HUES64 (cell line): Measurements from ENCODE around the gene RNPEPL1.
"Not testable (repeated sequence)": the region's sequence is repeated elsewhere in the genome, so short reads cannot be mapped to it uniquely, and the experiment has no call there.

ENCODE experiments used
- H3K27ac ChIP-seq: 2 replicates; pipeline ENCODE4 v1.7.0; 2013; ENCODE audit warnings: low read depth, low read length, inconsistent platforms
- H3K27me3 ChIP-seq: 2 replicates; pipeline ENCODE4 v1.6.1; 2013; ENCODE audit warnings: mild to moderate bottlenecking, low read length; ENCODE audit not compliant: insufficient read depth
- H3K36me3 ChIP-seq: 2 replicates; pipeline ENCODE4 v1.6.1; 2013; ENCODE audit warnings: mild to moderate bottlenecking, low read length; ENCODE audit not compliant: insufficient read depth
- H3K4me1 ChIP-seq: 2 replicates; pipeline ENCODE4 v1.6.1; 2013; ENCODE audit warnings: mild to moderate bottlenecking, low read length, moderate library complexity; ENCODE audit not compliant: insufficient read depth
- H3K4me3 ChIP-seq: 2 replicates; pipeline ENCODE4 v1.5.1; 2013; ENCODE audit warnings: mild to moderate bottlenecking, low read length, moderate library complexity
- H3K9ac ChIP-seq: 2 replicates; pipeline ENCODE4 v1.6.1; 2013; ENCODE audit warnings: mild to moderate bottlenecking, low read depth, low read length
- H3K9me3 ChIP-seq: 2 replicates; pipeline ENCODE4 v1.6.1; 2013; ENCODE audit warnings: low read depth, low read length; ENCODE audit not compliant: insufficient read depth
- WGBS: fragments of 150-250, 120-280 bp; methylation state at CpG from one replicate; pipeline ENCODE4 v1.1.7; 2013; ENCODE audit warnings: missing lambda C conversion rate; 5-methylcytosine and 5-hydroxymethylcytosine counted together

Gene RNPEPL1

DNA sequence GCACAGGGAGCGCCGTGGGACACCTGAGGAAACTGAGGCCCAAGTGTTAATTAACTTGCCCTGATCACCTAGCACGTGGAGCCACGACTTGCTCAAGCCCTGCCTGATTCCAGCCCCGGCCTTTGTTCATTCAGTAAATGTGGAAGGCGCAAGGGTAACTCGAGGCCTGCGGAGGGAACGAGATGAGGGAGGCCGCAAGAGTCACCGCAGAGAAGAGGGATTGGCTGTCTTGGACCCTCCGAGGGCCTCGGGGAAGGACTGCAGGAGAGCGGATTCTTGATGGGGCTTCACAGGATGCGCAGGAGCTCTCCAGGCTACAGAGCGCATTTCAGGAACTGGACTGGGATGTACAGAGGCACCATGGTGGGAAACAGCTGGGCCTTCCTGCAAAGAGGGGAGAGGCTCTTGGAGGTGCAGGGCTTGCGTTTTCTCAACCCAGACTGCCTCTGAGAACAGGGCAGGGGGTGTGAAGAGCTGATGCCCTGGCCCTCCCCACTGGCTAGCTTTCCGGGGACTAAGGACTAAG, 10.0 kb upstream of the RNPEPL1 start:
- no peaks in the 10 kb centered on the region; the same call in 1 of the 2 replicates for H3K36me3 ChIP-seq
- peak overlapping the region; percentile 46 for H3K4me3 ChIP-seq
- H3K9ac ChIP-seq: peak overlapping the region; percentile 55; the same call in 1 of the 2 replicates
- WGBS: 70% methylated on average over 18 of the region's 18 CpGs
- peaks cover 28% of the 10 kb centered on the region for H3K27me3 ChIP-seq
- peaks cover 16% of the 10 kb centered on the region; the same call in 1 of the 2 replicates for H3K4me1 ChIP-seq
- H3K9me3 ChIP-seq: no peaks in the 10 kb centered on the region
- no peak overlapping the region for H3K27ac ChIP-seq

- Histone ChIP-seq H3K9me3 (no peaks in the 10 kb centered on the region), H3K9ac (no peak overlapping the region), H3K36me3 (no peaks in the 10 kb centered on the region; the same call in 1 of the 2 replicates), H3K27ac (no peak overlapping the region), H3K27me3 (peaks cover 28% of the 10 kb centered on the region), H3K4me3 (peak overlapping the region; percentile 73; the same call in 1 of the 2 replicates), H3K4me1 (peaks cover 16% of the 10 kb centered on the region; the same call in 1 of the 2 replicates)
- 98% methylated on average over 3 of the region's 3 CpGs for whole genome bisulfite sequencing
These were observed 9.0 kb upstream of the RNPEPL1 start for GRCh38 chr2:240559286-240559685.

GRCh38 chr2:240560084-240560479, 8.2 kb upstream of the RNPEPL1 start, which contains the start of gene DUSP28:
TSS of gene DUSP28 (plus strand) at chr2:240560357. CDS start at chr2:240560685, 328 bp downstream.
- no peaks in the 10 kb centered on the region; the same call in 1 of the 2 replicates for H3K36me3 ChIP-seq

DNA sequence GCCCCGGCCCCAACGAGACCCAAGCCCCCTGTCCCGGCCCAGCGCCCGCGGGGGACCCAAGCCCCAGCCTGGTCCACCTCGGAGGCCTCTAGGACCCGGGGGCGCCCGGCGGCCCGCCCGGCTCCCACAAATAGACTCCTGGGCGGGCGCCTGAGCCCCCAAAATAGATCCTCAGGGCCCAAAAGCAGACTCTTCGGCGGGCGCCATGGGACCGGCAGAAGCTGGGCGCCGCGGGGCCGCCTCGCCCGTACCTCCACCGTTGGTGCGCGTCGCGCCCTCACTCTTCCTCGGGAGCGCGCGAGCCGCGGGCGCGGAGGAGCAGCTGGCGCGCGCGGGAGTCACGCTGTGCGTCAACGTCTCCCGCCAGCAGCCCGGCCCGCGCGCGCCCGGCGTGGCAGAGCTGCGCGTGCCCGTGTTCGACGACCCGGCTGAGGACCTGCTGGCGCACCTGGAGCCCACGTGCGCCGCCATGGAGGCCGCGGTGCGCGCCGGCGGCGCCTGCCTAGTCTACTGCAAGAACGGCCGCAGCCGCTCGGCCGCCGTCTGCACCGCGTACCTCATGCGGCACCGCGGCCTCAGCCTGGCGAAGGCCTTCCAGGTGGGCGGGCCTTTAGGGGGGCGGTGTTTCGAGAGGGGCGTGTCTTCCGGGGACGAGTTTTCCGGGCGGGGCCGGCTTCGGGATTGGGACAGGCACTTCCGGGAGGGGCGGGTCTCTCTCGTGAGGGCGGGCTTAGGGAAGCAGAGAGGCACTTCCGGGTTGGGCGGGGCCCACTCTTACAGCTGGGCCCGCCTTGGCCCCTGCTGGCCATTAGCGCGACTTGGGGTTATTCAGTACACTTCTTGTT, 7.6 kb upstream of the RNPEPL1 start:
- Histone ChIP-seq H3K27ac (peak overlapping the region; percentile 82), H3K36me3 (no peaks in the 10 kb centered on the region; the same call in 1 of the 2 replicates)

More at GRCh38 chr2:240560084-240560479, 8.2 kb upstream of the RNPEPL1 start, which contains the start of gene DUSP28:
- Histone ChIP-seq H3K4me1 (peaks cover 16% of the 10 kb centered on the region; the same call in 1 of the 2 replicates), H3K9me3 (no peaks in the 10 kb centered on the region), H3K9ac (peak within 1 kb of the TSS; percentile 74), H3K27ac (peak within 1 kb of the TSS; percentile 82), H3K27me3 (peaks cover 28% of the 10 kb centered on the region), H3K4me3 (peak within 1 kb of the TSS; percentile 73)
- 2% methylated on average over 39 of the region's 39 CpGs for WGBS

GRCh38 chr2:240561325-240561971, 6.8 kb upstream of the RNPEPL1 start:
- H3K9ac ChIP-seq: peak overlapping the region; percentile 73; the same call in 1 of the 2 replicates
- no peaks in the 10 kb centered on the region for H3K9me3 ChIP-seq
- no peaks in the 10 kb centered on the region; the same call in 1 of the 2 replicates for H3K36me3 ChIP-seq
- peaks cover 21% of the 10 kb centered on the region for H3K4me1 ChIP-seq
- 54% methylated on average over 12 of the region's 14 CpGs for WGBS
- H3K27me3 ChIP-seq: peaks cover 28% of the 10 kb centered on the region
- H3K4me3 ChIP-seq: peak overlapping the region; percentile 73
- H3K27ac ChIP-seq: peak overlapping the region; percentile 60

More for the DNA sequence above, 7.6 kb upstream of the RNPEPL1 start:
- WGBS: under 1% methylated on average over 101 of the region's 101 CpGs
- Histone ChIP-seq H3K4me1 (peaks cover 16% of the 10 kb centered on the region; the same call in 1 of the 2 replicates), H3K27me3 (peaks cover 28% of the 10 kb centered on the region), H3K4me3 (peak overlapping the region; percentile 73), H3K9ac (peak overlapping the region; percentile 74), H3K9me3 (no peaks in the 10 kb centered on the region)

DNA sequence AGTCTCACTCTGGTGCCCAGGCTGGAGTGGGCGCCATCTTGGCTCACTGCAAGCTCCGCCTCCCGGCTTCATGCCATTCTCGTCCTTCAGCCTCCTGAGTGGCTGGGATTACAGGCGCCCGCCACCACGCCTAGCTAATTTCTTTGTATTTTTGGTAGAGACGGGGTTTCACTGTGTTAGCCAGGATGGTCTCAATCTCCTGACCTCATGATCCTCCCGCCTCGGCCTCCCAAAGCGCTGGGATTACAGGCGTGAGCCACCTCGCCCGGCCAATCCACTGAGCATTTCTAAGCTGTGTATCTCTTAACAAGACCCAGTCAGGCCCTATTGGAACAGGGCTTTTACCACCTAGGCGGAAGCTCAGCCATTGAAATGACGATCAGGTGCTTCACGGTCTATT, 5.1 kb upstream of the RNPEPL1 start:
- WGBS: 95% methylated on average over 17 of the region's 17 CpGs
- not testable (repeated sequence) for H3K9me3 ChIP-seq, H3K9ac ChIP-seq, H3K4me3 ChIP-seq, H3K27ac ChIP-seq, H3K36me3 ChIP-seq
- H3K4me1 ChIP-seq: peaks cover 23% of the 10 kb centered on the region
- peaks cover 36% of the 10 kb centered on the region for H3K27me3 ChIP-seq

- H3K9ac ChIP-seq: no peak overlapping the region
- 92% methylated on average over 12 of the region's 12 CpGs for WGBS
- H3K9me3 ChIP-seq: no peaks in the 10 kb centered on the region
- H3K4me3 ChIP-seq: no peak overlapping the region
- peaks cover 19% of the 10 kb centered on the region for H3K4me1 ChIP-seq
- H3K36me3 ChIP-seq: no peaks in the 10 kb centered on the region; the same call in 1 of the 2 replicates
- peaks cover 33% of the 10 kb centered on the region for H3K27me3 ChIP-seq
- no peak overlapping the region for H3K27ac ChIP-seq
These were observed 4.2 kb upstream of the RNPEPL1 start for GRCh38 chr2:240563951-240564560.

DNA sequence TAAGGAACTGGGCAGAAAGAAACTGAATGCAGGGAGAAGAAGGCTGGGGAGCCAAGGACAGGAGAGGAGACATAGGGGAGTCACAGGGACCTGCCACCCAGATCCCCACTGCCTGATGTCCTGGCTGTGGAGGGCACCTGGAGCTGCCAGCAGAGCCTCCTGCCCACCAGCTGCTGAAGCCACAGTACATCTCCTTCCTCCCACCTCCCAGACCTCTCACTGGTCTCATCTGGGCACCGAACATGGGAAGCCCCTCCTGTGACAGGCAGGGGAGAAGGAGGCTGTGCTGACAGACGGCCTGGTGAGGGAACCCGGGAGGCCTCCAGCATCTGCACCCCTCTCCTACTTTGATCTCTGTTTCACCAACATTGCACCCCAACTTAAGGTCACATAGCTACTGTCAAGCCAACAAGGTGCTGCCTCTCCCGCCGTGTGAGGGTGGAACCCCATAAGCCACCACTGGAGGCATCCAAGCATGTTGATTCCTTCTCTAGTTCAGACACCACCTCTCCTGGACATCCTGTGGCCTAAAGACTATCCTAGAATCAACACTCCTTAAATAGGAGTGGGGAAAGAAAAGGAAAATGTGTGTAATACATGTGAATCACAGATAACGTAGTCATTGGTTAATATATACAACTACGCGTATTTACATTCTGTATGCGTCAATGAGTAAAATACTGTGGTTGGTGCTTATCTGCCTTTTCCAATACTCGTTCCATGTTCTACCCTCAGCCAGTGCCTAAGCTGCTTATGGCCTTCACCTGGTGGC, 3.5 kb upstream of the RNPEPL1 start:
- no peaks in the 10 kb centered on the region for H3K9me3 ChIP-seq
- H3K4me1 ChIP-seq: peaks cover 19% of the 10 kb centered on the region
- 93% methylated on average over 10 of the region's 10 CpGs for WGBS
- H3K27ac ChIP-seq: no peak overlapping the region
- H3K4me3 ChIP-seq: no peak overlapping the region
- H3K27me3 ChIP-seq: peaks cover 33% of the 10 kb centered on the region
- no peak overlapping the region for H3K9ac ChIP-seq
- no peaks in the 10 kb centered on the region; the same call in 1 of the 2 replicates for H3K36me3 ChIP-seq

DNA sequence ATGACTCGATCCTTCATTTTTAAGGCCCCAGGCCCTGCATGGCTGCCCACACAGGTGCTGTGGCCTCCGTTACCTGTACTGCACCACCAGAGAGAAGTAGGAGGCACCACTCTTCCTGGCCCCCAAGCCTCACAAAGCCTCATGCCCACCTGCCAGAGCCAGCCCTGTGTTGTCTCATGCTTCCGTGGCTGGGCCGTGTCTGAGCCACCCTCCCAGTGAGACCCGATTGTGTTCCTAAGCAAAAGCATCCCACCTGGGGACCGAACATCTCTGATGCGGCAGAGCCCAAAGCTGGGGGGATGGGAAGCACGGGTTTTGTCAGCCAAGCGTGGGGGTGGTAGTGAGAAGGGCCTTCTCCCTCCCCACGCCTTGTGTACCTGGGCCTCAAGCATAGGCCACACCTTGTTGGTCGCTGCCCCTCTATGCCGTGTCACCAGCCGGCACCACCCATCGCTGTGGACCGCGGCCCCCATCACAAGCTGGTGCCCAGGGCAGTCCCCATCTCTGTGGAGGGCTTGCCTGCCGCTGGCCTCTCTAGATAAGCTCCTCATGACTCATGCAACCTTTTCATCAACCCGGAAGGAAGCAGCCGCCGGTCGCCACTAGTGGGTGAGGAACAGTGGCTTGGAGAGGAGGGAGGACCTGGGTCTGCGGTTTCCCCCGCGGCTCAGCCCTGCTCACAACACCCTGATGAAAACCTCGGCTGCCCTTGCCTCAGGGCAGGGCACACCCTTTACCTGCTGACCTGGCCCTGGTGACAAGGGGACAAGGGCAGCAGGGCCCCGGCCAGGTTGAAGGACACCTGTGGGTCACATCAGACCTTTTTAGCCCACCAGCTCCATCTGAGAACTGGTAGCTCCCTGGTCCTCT, 2.7 kb upstream of the RNPEPL1 start:
- WGBS: 78% methylated on average over 26 of the region's 26 CpGs
- Histone ChIP-seq H3K9me3 (no peaks in the 10 kb centered on the region), H3K27ac (peak overlapping the region; percentile 50; the same call in 1 of the 2 replicates), H3K36me3 (no peaks in the 10 kb centered on the region; the same call in 1 of the 2 replicates), H3K9ac (no peak overlapping the region), H3K27me3 (peaks cover 34% of the 10 kb centered on the region), H3K4me3 (peak overlapping the region; percentile 36; the same call in 1 of the 2 replicates), H3K4me1 (peaks cover 16% of the 10 kb centered on the region)
